LoVo (cell line): ENCODE data around the gene GALNT8.

Experiments
- DNase-seq: peaks from one replicate; pipeline ENCODE4 v3.0.0-alpha.2; 2016; ENCODE audit warnings: low spot score

Gene GALNT8

GRCh38 chr12:4796694-4797482 lies 76.7 kb downstream of the GALNT8 start:
- no peak for DNase-seq

DNA sequence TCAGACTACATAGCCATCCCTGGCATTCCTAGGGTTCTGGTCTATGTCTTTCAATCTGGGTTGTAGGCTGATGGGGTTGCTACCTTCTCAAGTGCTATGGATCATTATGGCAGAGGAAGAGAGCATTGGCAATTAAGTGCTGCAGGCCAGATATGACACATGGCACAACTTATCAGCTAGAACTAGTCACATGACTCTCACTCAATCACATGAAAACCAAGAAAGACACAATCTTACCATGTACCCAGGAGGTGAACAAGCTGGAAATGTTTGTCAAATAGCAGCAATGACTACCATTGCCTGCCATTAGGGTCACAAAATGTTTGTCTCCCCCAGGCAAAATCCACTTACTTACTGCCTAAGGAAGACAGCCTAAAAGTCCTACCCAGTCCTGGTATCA lies 80.4 kb downstream of the GALNT8 start:
- DNase-seq: no peak

GRCh38 chr12:4802841-4803240 lies 82.6 kb downstream of the GALNT8 start:
- DNase-seq: no peak

GRCh38 chr12:4806439-4807115 lies 86.4 kb downstream of the GALNT8 start:
- no peak for DNase-seq

- DNase-seq: no peak
Observed at GRCh38 chr12:4807116-4807783, 87.0 kb downstream of the GALNT8 start.

DNA sequence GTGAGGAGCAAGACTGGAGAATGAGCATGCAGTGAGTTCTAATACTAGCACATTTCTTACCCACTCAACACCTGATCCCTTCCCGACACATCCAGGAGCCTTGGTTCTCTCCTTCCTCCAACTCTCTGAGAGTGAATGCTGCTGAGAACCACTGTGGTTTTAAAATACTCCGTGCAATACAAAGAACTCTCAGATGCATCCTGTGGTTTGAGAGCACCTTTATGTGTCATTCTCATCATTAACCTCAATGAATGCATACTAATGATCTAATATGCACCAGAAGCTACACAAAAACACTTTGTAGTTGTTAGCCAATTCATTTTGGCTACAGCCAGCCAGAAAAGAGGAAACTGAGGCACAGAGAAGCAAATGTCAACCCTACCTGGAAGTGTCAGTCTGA lies 87.6 kb downstream of the GALNT8 start:
- no peak for DNase-seq

- DNase-seq: no peak
Observed at GRCh38 chr12:4809013-4809448, 88.8 kb downstream of the GALNT8 start.

GRCh38 chr12:4809449-4810218 lies 89.4 kb downstream of the GALNT8 start:
- no peak for DNase-seq

DNA sequence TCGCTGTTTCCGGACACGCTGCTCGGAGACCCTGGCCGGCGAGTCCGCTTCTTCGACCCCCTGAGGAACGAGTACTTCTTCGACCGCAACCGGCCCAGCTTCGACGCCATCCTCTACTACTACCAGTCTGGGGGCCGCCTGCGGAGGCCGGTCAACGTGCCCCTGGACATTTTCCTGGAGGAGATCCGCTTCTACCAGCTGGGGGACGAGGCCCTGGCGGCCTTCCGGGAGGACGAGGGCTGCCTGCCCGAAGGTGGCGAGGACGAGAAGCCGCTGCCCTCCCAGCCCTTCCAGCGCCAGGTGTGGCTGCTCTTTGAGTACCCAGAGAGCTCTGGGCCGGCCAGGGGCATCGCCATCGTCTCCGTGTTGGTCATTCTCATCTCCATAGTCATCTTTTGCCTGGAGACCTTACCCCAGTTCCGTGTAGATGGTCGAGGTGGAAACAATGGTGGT lies 90.0 kb downstream of the GALNT8 start:
- no peak for DNase-seq

DNA sequence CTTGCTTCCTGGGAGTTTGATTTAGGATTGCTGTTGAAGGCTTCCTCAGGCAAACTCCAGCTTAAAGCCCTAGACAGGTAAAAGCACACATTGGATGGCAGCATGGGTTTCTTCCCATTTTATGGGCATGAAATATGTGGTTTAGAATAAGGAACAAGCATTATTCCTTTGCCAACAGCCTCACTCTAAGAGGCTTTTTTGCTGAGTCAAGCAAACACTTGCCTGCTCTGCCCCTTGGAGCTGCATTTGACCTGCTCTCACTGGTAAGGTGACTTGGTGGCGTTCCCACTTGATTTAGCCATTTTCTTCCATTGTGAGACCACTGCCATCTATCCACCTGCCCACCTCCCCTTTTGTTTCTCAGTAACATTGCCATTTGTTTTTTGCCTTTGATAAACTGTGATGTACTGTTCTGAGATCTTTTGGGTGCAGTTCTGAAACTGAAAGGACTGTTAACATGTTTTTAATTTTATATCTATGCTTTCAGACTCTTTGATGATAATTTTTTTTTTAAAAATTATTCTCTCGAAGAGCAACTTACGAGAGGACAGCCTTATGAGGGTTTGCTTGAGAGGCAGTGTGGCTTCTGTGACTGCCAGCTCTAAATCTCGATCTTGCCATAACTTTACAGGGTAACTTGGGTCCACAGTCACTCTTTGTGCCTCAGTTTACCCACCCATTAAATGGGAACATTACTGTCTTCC lies 92.6 kb downstream of the GALNT8 start:
- no peak for DNase-seq

- DNase-seq: no peak
Observed at GRCh38 chr12:4813741-4814140, 93.5 kb downstream of the GALNT8 start.

GRCh38 chr12:4814485-4814884 lies 94.3 kb downstream of the GALNT8 start:
- DNase-seq: no peak

- no peak for DNase-seq
Observed at GRCh38 chr12:4816744-4817525, 96.7 kb downstream of the GALNT8 start.

- no peak for DNase-seq
Observed at GRCh38 chr12:4817880-4818279, 97.7 kb downstream of the GALNT8 start.

DNA sequence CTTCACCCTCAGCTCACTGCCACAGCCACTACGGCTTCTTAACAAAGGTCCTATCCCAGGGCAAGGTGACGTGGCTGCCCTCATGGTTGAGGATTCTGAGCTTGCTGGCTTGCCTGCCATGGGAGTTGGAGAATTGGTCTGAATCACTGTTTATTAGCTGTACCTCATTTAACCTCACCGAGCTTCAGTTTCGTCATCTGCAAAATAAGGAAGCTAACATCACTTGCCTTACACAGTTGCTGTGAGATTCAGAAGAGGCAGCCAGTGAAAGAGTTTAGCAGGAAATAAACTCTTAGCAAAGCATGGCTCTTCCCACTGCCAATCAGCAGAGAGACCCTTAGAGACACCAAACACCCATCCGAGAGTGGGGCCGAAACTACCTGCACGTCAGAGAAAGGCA lies 99.5 kb downstream of the GALNT8 start:
- no peak for DNase-seq

DNA sequence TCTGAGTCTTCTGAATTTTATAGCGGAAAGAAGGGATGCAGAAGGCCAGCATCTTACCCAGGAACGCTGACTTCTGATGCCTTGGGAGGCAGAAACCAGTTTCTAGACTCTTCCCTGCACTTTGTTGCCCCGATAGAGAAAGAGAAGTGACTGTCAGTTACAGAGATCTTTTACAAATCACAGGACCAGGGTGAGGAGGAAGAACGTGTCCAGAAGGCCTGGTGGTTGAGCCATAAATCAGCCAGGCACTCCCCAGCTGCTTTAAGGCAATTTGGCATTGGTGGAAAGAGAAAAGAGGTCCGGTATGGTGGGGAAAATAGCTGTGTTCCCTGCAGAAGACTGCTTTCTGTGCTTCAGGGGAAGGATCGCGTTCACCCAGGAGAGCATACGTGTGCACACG lies 100.8 kb downstream of the GALNT8 start:
- DNase-seq: no peak
